ENCODE measurements around the gene TIAM1.

TIAM1 gene

DNA sequence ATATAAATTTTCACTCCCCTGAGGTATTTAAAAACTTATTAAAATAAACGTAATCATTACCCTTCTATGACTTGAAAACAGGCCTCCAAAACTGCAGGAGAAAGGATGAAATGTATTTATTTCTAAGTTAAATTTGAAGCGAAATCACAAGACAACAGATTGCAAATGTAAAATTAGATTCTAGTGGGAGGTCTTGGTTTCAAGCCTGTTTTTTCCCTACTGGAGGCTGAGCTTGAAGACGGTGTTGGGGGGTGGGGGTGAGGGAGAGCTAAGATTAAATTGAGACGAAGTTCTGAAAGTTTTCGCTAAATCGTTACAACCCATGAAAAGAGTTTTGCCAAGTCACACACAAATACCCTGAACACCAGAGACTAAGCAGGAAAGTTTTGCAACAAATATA lies 68.2 kb downstream of the TIAM1 start:
- TF ChIP-seq GATA3 (IDR thresholded peaks at IDR 0.05; ENCODE audit: low read depth, low read length) = no peak
- no peak for TF ChIP-seq GATA2 (IDR thresholded peaks at IDR 0.05; ENCODE audit: low read depth, low read length)

DNA sequence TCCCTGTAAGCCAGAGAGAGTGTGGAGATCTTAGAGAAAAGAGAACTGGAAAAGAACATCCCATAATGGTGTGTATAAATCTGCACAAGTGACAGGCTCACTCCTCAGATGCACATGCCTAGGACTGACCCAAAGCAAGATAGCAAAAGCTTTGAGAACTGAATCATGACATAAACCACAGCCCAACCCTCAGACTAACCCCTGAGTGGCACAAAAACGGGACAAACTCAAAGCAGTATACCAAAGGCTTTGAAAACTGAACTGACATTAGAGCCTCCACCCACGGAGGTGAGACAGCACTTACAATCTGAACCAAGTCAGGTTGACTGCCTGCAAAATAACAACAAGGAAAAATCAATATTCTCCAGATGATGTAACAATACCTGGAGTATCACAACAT lies 70.8 kb downstream of the TIAM1 start:
- TF ChIP-seq GATA2 (IDR thresholded peaks at IDR 0.05; ENCODE audit: low read depth, low read length) (no peak), GATA3 (IDR thresholded peaks at IDR 0.05; ENCODE audit: low read depth, low read length) (no peak)

DNA sequence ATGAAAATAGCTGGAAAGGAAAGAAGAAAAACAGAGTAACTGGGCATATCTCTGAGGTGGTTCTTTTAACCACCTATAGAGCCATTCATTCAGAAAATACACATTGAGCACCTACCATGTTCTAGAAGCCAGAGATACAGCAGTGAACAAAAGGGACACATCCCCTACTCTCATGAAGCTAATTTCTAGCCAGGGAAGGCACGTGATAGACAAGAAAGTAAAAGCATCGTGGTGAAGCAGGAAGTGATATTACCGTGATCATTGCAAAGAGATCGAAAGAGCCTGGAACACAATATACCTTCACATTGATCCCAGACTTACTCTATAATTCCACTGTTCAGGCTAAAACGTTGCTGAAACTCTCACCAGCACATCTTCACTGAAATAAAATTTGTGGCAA lies 76.0 kb downstream of the TIAM1 start:
- TF ChIP-seq GATA2 (IDR thresholded peaks at IDR 0.05; ENCODE audit: low read depth, low read length) (no peak), GATA3 (IDR thresholded peaks at IDR 0.05; ENCODE audit: low read depth, low read length) (no peak)

DNA sequence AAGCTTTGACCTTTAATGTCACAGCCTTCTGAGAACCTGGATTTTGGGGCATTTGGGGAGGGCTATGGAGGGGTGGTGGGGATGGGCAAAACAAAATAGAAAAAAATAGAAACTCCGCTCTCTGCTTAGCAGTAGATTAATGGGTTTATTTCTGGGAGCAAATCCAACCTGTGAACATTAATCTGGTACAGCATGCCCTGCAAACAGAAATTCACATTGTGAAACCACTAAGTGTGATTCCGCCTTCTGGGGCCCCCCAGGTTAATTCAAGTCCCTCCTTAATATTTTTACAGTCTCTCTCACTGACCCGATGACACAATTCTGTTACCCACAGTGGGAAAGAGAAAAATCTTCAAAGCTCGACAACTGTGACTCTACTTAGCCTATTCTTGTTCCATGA lies 76.4 kb downstream of the TIAM1 start:
- TF ChIP-seq GATA3 (IDR thresholded peaks at IDR 0.05; ENCODE audit: low read depth, low read length) = no peak
- TF ChIP-seq GATA2 (IDR thresholded peaks at IDR 0.05; ENCODE audit: low read depth, low read length) = no peak

DNA sequence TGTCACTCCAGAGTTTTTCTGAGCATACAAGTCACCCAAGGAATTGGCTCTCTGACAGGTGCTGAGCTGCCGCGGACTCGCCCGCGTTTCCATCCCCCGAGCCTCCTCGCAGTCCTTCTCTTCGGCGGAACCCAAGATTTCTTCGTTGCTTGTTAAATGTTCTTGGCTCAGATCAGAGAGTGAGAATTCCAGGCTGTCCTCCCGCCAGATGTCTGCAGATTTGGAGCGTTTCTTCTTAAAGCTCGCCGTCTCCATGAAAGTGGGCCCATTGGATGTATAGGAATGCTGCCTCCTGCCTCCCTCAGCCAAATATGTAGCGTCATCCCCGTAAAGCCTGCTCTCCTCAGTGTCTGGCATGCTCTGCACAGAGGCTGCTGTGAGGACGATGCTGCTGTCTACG lies 77.8 kb downstream of the TIAM1 start:
- TF ChIP-seq GATA3 (IDR thresholded peaks at IDR 0.05; ENCODE audit: low read depth, low read length) = no peak
- TF ChIP-seq GATA2 (IDR thresholded peaks at IDR 0.05; ENCODE audit: low read depth, low read length) = no peak

DNA sequence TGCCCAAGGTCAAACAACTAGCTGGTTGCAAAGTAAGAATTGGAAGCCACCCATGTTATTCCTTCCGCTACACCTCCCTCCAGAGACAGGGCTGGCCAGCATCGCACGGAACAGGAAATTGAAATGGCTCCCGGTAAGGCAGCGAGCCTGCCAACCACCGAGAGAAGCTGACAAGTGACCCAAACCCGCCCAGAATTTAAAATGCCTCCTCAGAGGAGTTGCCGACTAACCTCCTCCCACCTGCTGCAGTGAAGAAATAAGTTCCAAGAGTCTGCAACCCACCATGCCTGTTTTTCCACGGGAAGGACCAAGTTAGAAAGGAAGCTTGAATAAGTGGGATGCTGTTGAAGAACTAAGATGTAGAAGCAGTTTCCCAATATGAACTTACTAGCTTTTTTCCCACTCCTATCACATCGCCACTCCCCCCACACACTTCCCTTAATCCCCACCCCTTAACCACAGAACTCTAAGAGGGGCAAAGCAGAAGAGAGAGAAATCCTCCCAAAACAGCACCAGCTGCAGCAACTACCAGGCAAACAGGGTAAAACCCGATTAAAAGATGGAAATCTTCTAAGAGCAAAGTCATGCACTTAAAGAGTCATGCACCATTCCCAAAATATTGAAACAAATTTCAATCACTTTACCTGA lies 78.6 kb downstream of the TIAM1 start:
- TF ChIP-seq GATA2 (IDR thresholded peaks at IDR 0.05; ENCODE audit: low read depth, low read length) (no peak), GATA3 (IDR thresholded peaks at IDR 0.05; ENCODE audit: low read depth, low read length) (no peak)

DNA sequence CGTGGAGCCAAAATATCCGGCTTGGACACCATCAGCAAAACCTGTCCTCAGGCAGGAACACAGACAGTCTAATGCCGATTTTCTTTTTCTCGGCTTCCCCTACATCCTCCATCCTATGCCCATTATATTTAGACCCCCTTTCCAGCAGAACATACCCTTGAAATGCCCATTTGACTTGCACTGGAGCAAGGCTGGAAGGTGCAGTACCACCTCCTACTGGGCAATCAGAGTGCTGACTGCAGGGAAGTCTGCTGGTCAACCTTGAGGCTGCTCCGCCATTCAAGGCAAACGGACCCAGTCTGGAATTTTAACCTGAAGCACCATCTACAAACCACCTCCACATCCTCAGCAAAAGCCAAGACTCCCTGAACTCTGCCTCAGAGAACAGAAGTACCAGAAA lies 79.5 kb downstream of the TIAM1 start:
- TF ChIP-seq GATA2 (IDR thresholded peaks at IDR 0.05; ENCODE audit: low read depth, low read length) (no peak), GATA3 (IDR thresholded peaks at IDR 0.05; ENCODE audit: low read depth, low read length) (no peak)

DNA sequence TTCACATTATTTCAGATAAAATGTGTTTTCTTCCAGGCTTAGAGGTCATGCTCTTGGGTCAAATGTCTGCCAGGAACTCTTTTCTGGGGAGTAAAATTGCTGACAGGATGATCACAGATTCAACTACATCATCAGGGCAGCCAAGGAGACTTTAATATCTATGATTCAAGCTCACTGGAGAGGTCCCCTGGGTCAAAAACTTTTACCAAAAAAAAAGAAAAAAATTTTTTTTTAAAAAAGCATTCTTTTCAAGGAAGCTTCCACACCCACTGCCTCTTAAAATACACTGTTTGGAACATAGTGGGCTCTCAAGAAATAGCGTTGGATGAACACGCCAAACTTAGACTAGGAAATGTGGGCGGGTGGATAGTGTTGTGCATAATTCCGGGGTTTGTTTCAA lies 81.3 kb downstream of the TIAM1 start:
- no peak for TF ChIP-seq GATA2 (IDR thresholded peaks at IDR 0.05; ENCODE audit: low read depth, low read length)
- no peak for TF ChIP-seq GATA3 (IDR thresholded peaks at IDR 0.05; ENCODE audit: low read depth, low read length)

GRCh38 chr21:31261759-31262158 lies 82.3 kb downstream of the TIAM1 start:
- TF ChIP-seq GATA3 (IDR thresholded peaks at IDR 0.05; ENCODE audit: low read depth, low read length) (no peak), GATA2 (IDR thresholded peaks at IDR 0.05; ENCODE audit: low read depth, low read length) (no peak)

DNA sequence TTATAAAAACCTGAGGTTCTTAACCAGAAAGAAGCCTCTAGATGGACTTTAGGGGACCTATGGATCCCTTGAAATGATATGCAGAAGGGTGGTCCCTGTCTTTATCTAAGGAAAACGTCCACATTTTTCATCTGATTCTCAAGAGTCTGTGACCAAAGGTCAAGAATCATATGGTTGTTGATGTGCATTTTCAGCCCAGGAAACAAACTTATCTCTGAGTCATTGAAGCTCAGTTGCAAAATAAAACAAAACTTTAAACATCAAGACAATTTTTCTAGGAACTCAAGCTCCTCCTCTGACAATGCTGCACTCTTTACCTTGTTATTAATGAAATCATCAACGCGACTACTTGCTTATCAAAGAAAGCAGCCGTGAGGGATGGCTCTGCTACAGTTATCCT lies 83.3 kb downstream of the TIAM1 start:
- TF ChIP-seq GATA3 (IDR thresholded peaks at IDR 0.05; ENCODE audit: low read depth, low read length) (no peak), GATA2 (IDR thresholded peaks at IDR 0.05; ENCODE audit: low read depth, low read length) (no peak)

- no peak for TF ChIP-seq GATA2 (IDR thresholded peaks at IDR 0.05; ENCODE audit: low read depth, low read length)
Measured at GRCh38 chr21:31258073-31258472, 86.0 kb downstream of the TIAM1 start.

GRCh38 chr21:31257265-31257664 lies 86.8 kb downstream of the TIAM1 start:
- TF ChIP-seq GATA3 (IDR thresholded peaks at IDR 0.05; ENCODE audit: low read depth, low read length) = no peak

DNA sequence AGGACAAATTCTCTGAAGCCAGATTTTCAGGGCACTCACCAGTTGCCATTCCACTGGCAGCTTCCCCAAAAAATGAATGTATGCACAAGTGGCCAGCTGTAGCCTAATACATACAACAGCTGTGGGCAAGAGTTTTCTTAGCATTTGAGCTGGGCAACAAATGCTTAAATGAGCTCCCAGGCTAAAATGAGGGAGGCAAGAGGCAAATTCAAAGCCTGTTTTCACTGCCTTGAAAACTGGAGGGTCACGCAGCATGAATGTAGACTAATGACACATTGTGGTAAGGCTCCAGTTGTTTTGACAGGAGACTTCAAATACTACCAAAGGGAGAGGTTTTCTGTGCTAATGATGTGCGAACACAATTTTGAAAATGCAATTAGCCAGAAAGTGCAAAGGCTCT lies 88.2 kb downstream of the TIAM1 start:
- no peak for TF ChIP-seq GATA2 (IDR thresholded peaks at IDR 0.05; ENCODE audit: low read depth, low read length)
- TF ChIP-seq GATA3 (IDR thresholded peaks at IDR 0.05; ENCODE audit: low read depth, low read length) = no peak

DNA sequence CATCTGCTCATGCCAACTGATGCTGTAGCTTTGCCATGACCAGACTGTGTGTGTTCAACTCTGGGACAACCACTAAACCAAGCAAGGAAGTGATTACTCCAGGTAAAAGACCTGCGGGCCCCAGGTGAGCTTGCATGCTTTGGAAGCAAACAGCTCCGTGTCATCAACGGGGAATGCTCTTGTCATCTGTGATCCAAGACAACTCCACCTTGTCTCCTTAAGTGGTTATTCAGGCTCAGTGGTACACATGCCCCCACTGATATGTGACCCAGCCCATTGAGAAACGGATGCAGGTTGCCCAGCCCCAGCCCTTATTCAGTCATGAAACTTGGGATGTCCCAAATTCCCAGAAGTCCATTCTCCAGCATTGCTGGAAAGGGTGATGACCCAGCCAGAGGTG lies 89.0 kb downstream of the TIAM1 start:
- TF ChIP-seq GATA2 (IDR thresholded peaks at IDR 0.05; ENCODE audit: low read depth, low read length) (no peak), GATA3 (IDR thresholded peaks at IDR 0.05; ENCODE audit: low read depth, low read length) (no peak)

- TF ChIP-seq GATA2 (IDR thresholded peaks at IDR 0.05; ENCODE audit: low read depth, low read length) (no peak), GATA3 (IDR thresholded peaks at IDR 0.05; ENCODE audit: low read depth, low read length) (no peak)
Measured at GRCh38 chr21:31254131-31254530, 89.9 kb downstream of the TIAM1 start.

DNA sequence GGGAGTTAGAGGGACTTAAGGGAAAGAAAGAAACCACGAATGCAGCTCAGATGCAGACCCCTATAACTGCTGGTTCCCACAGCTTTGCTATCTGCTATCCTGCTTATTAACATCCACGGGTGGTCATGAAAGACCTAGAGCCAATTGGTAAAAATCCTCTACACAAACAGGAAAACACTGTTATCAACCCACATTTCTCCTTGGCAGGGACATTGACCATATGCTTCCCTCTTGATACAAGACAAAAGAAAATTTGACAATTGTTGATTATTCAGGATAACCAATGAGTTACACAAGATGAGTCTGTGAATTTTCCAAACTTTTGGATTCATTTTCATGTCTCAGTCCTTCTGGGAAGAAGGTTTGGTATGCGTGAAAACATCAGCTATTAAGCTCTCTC lies 90.4 kb downstream of the TIAM1 start:
- TF ChIP-seq GATA2 (IDR thresholded peaks at IDR 0.05; ENCODE audit: low read depth, low read length) = no peak
- no peak for TF ChIP-seq GATA3 (IDR thresholded peaks at IDR 0.05; ENCODE audit: low read depth, low read length)

All from SH-SY5Y (cell line).